OCI-LY1 (cell line): ENCODE results near the gene ZNF462.

Experiments
- CTCF ChIP-seq: fragments of 200-600 bp; sonication (generic), shearing (Covaris generic); IDR thresholded peaks from 2 replicates; pipeline ENCODE4 v1.5.1; 2017; ENCODE audit warnings: mild to moderate bottlenecking, antibody characterized with exemption, low read length, moderate library complexity, mixed read lengths
- EZH2 ChIP-seq: fragments of 200-600 bp; sonication (generic), shearing (Covaris generic); IDR thresholded peaks from 2 replicates; pipeline ENCODE4 v1.8.0; 2017; ENCODE audit warnings: borderline replicate concordance, mixed run types, mild to moderate bottlenecking, antibody characterized with exemption, low read length, moderate library complexity, mixed read lengths

GRCh38 chr9:106966481-106966880 lies 103.5 kb downstream of the ZNF462 start:
- TF ChIP-seq EZH2, result no peak
- TF ChIP-seq CTCF, result no peak
